GM12801 (cell line): Measurements from ENCODE around the gene PRICKLE3.

Experiments
- TF ChIP-seq, protein P1 (sequence below): IDR thresholded peaks from one replicate; pipeline ENCODE4 v1.5.1; 2011; ENCODE audit warnings: control low read depth; ENCODE audit not compliant: insufficient read length; ENCODE audit errors: extremely low read depth

The PRICKLE3 gene

DNA sequence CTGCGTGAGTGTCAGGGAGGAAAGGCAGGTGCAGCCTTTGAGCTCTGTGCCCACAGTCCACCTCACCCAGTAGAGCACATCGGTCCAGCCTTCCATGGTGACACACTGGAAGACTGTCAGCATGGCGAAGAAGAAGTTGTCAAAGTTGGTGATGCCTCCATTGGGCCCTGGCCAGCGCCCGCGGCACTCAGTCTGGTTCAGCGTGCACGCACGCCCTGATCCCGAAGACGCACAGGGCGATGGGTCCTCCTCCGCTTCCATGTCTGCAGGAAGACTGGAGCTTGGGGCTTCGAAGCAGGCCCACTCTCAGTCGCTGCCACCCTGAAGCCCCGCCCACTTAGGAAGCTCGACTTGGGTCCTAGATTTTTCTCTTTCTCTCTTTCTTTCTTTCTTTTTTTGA lies 42.0 kb upstream of the PRICKLE3 start:
- TF ChIP-seq, protein P1, sequence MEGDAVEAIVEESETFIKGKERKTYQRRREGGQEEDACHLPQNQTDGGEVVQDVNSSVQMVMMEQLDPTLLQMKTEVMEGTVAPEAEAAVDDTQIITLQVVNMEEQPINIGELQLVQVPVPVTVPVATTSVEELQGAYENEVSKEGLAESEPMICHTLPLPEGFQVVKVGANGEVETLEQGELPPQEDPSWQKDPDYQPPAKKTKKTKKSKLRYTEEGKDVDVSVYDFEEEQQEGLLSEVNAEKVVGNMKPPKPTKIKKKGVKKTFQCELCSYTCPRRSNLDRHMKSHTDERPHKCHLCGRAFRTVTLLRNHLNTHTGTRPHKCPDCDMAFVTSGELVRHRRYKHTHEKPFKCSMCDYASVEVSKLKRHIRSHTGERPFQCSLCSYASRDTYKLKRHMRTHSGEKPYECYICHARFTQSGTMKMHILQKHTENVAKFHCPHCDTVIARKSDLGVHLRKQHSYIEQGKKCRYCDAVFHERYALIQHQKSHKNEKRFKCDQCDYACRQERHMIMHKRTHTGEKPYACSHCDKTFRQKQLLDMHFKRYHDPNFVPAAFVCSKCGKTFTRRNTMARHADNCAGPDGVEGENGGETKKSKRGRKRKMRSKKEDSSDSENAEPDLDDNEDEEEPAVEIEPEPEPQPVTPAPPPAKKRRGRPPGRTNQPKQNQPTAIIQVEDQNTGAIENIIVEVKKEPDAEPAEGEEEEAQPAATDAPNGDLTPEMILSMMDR = no peak

DNA sequence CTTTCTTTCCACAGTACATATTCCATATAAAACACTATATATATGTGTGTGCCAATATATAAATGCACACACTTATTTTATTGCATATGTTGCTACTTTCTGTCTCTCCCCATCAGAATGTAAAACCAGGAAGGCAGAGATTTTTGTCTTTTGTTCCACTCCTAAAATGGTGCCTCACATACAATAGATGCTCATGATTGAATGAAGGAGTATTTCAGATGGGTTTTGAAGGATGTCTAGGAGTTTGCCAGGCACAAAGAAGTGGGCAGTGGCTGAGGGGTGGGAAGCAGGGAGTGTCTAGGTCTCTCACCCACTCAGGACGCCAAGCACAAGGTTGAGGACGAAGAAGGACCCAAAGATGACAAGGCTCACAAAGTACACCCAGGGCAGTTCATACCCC lies 41.6 kb upstream of the PRICKLE3 start:
- TF ChIP-seq, protein P1 = no peak

DNA sequence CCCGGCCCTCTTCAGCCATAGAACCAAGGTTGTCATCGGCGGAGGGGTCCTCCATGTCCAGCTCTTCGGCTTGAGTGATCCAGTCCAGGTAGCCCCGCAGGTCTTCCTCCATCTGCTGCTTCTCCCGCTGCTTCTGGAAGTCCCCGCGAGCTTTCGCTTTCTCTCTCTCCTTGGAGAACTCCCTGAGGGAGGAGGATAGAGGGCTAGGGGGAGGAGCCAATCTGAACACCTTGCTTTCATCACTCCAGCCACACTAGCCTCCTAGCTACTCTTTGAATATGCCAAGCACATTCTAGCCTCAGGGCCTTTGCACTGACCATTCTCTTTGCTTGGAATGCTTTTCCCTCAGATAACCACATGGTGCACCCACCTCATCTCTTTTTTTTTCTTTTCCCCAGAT lies 40.8 kb upstream of the PRICKLE3 start:
- TF ChIP-seq, protein P1 = no peak

DNA sequence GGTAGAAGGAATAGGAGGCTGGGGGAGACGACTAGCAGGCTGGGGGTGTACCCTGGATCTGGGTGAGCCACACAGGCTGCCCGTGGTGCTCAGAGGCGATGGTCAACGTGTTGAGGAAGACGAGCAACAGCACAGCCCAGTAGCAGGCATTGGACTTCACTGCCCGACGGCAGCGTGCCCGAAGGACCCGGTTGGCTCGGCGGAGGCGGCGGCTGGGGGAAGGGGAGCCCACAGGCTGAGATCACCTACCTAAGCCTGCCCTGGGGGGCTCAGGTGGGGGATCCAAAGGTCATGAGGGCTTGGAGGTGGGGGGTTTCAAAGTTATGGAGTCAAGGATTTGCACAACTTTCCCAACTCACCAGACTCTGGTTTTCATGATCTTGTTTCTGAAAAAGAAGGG lies 39.7 kb upstream of the PRICKLE3 start:
- TF ChIP-seq, protein P1 = no peak

DNA sequence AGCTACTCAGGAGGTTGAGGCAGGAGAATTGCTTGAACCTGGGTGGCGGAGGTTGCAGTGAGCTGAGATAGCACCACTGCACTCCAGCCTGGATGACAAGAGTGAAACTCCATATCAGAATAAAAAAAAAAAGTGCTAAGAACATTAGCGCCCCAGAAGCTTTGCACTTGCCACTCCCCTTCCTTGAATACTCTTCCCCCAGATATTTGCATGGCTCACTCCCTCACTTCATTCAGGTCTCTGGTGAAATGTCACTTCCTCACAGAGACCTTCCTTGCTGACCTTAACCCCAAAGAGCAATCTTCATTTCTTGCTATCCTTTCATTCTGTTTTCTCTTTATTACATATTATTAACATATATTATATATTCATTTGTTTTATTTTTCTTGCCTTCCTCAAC lies 35.7 kb upstream of the PRICKLE3 start:
- TF ChIP-seq, protein P1 = no peak

DNA sequence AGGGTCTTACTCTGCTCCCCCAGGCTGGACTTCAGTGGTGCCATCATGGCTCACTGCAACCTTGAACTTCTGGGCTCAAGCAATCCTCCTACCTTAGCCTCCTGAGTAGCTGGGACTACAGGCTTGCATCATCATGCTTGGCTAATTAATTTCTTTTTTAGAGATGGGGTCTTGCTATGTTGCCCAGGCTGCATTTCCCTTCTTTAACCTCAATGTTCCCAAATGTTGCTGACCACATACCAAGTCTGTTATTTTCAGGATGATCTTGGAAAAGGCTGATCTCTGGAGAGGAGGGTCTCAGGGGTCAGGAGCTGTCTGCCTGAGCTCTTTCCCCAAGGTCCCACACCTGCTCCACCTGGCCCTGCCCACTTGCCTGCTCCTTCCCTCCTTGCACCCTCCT lies 33.9 kb upstream of the PRICKLE3 start:
- TF ChIP-seq, protein P1 = no peak

DNA sequence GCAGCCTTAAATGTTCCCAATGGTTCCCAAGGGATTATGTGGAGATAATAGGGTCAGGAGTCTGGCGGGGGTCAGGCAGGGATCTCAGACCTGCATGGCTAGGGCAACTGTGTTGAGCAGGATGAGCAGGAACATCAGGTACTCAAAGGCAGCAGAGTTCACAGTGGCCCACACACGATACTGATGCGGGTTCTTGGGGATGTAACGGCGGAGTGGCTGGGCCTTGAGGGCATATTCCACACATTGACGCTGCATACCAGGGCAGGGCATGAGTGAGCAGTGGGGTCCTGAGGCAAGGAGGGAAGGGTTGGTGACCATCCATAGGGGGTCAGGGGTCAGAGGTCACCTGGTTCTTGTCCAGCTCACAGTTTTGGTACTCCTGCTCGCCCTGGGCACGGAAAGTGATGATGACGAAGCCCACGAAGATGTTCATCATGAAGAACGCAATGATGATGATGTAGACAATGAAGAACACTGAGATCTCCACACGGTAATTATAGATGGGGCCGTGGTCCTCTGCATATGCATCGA lies 28.9 kb upstream of the PRICKLE3 start:
- TF ChIP-seq, protein P1 = no peak

DNA sequence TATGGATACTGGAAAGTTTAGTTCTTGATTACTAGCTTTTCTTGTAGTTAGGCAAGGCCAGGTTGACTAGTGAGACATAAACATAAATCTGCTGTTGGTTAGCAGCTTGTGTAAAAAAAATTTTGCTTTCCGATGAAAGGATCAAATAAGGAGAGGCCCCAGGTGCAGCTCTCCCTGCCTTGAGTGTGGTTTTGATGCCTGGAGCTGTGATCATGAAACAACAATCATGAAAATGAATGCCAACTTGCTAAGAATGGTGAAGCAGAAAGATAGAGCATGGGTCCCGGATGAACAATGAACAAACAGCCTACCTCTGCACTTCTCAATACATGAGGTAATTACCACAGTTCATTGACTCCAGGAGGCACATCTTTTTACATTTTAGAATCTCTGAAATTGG lies 28.2 kb upstream of the PRICKLE3 start:
- TF ChIP-seq, protein P1 = no peak
